Adrenal gland (tissue), 12 donors: ENCODE measurements around the gene KRT222. TPM values are rescaled to one million over a fixed set of nuclear protein-coding genes. Genes with fewer than 3 reads are reported as not detected.

Experiments
- DNase-seq, 7 donors: peaks; one replicate each; pipeline ENCODE4 v3.0.0-alpha.2; 2019 to 2020
- H3K27ac ChIP-seq, 5 donors: fragments of 200-600 bp; sonication (generic) in 4 of 5; 1 replicate in 3 of 5; 2 replicates in 2 of 5; pipeline versions ENCODE4 v1.5.1 to v1.8.0; 2016 to 2020; ENCODE audit warnings: mild to moderate bottlenecking in 1 of 5
- H3K27me3 ChIP-seq: fragments of 200-600 bp; 2 replicates; pipeline ENCODE4 v1.8.0; 2021
- H3K36me3 ChIP-seq, 2 donors: fragments of 200-600 bp; replicated peaks in 1 of 2; 1 replicate in 1 of 2; 2 replicates in 1 of 2; pipeline versions ENCODE4 v1.5.1 to v1.8.0; 2018 to 2022
- H3K4me1 ChIP-seq, 2 donors: fragments of 200-600 bp; replicated peaks in 1 of 2; 1 replicate in 1 of 2; 2 replicates in 1 of 2; pipeline versions ENCODE4 v1.5.1 to v1.8.0; 2018 to 2021
- H3K4me3 ChIP-seq, 4 donors: fragments of 200-600 bp; sonication (generic) in 3 of 4; one replicate each; pipeline ENCODE4 v1.5.1; 2016 to 2018
- H3K9me3 ChIP-seq, 3 donors: fragments of 200-600 bp; sonication (generic) in 1 of 3; replicated peaks in 1 of 3; 1 replicate in 2 of 3; 2 replicates in 1 of 3; pipeline versions ENCODE4 v1.5.1 to v1.8.0; 2016 to 2021
- POLR2A ChIP-seq, 2 donors: fragments of 450-650 bp; IDR thresholded peaks; one replicate each; pipeline ENCODE4 v1.6.1; 2017; ENCODE audit warnings: antibody characterized with exemption in 2 of 2, mild to moderate bottlenecking in 2 of 2, moderate library complexity in 1 of 2
- WGBS, 4 donors: extraction: QIAGEN DNeasy Blood & Tissue Kit in 2 of 4; methylation state at CpG; one replicate each; pipeline versions ENCODE4 v1.1.5 to v1.1.7; 2013 to 2017; 5-methylcytosine and 5-hydroxymethylcytosine counted together
- intact Hi-C, 2 donors: fragments of 100-400 bp; cut with DNase I; formaldehyde crosslinking; loops; one replicate each; pipeline versions ENCODE4 v1.14.1 to v1.15.0; 2022 to 2023
- polyA plus RNA-seq, 3 donors: library from polyadenylated mRNA; stranded (reverse); fragments of 200-250 nt in 2 of 3; fragments of 350-450 nt in 1 of 3; fragmentation: Illumina TruSeq in 1 of 3; extraction: RNeasy Lipid Tissue Mini Kit (QIAGEN cat#74804) in 1 of 3; gene quantifications; one replicate each; pipeline ENCODE4 v1.2.3, GENCODE V29; 2013 to 2014
- total RNA-seq, 9 donors: library from RNA; depleted of rRNA in 4 of 9; stranded (reverse); fragments of >200 nt in 4 of 9; fragments of 120-200 nt in 1 of 9; fragmentation: NEBNext Ultra II Directional in 1 of 9; extraction: Animal tissue kit (Norgen Biotek cat#: 25700) in 1 of 9; gene quantifications; one replicate each; pipeline versions ENCODE4 v1.1.0 to v1.2.4, GENCODE V29; 2013 to 2023
- TF ChIP-seq, protein P1 (sequence below), 6 experiments: fragments of 450-650 bp in 4 of 6; fragments of 200-600 bp in 2 of 6; sonication (generic) in 1 of 6; IDR thresholded peaks; 1 replicate in 5 of 6; 2 replicates in 1 of 6; pipeline versions ENCODE4 v1.5.1 to v1.8.0; 2016 to 2021; ENCODE audit warnings: antibody characterized with exemption in 6 of 6, mild to moderate bottlenecking in 2 of 6, moderate library complexity in 1 of 6
- donor health status: healthy with polysubstance abuse.
- donor health status: Bipolar disorder and iron deficiency.
- donor health status: DM: yes; HTN: yes; CAD: no.
- donor health status: DM: no; HTN: no; CAD: no.
- donor health status: DM: no; HTN: no; CAD: no.
- donor health status: DM: yes; HTN: yes; CAD: no.

Gene KRT222
- total and polyA plus RNA-seq, 12 donors: 0.69 to 10.7 (median 3.3) TPM

GRCh38 chr17:40678902-40679522 lies 14.0 kb upstream of the KRT222 start:
- H3K27me3 ChIP-seq: peaks cover 23% of the 10 kb centered on the region
- no peak overlapping the region for H3K4me3 ChIP-seq
- no peak overlapping the region for H3K27ac ChIP-seq
- intact Hi-C loops: no loop called here
- H3K36me3 ChIP-seq: no peaks in the 10 kb centered on the region
- no peaks in the 10 kb centered on the region for H3K4me1 ChIP-seq
- no peak for DNase-seq
- TF ChIP-seq, protein P1, sequence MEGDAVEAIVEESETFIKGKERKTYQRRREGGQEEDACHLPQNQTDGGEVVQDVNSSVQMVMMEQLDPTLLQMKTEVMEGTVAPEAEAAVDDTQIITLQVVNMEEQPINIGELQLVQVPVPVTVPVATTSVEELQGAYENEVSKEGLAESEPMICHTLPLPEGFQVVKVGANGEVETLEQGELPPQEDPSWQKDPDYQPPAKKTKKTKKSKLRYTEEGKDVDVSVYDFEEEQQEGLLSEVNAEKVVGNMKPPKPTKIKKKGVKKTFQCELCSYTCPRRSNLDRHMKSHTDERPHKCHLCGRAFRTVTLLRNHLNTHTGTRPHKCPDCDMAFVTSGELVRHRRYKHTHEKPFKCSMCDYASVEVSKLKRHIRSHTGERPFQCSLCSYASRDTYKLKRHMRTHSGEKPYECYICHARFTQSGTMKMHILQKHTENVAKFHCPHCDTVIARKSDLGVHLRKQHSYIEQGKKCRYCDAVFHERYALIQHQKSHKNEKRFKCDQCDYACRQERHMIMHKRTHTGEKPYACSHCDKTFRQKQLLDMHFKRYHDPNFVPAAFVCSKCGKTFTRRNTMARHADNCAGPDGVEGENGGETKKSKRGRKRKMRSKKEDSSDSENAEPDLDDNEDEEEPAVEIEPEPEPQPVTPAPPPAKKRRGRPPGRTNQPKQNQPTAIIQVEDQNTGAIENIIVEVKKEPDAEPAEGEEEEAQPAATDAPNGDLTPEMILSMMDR (IDR thresholded peaks at IDR 0.05): no peak
- no peak for TF ChIP-seq POLR2A (IDR thresholded peaks at IDR 0.05)
- no peaks in the 10 kb centered on the region for H3K9me3 ChIP-seq
- 45 to 53% (median 51%) methylated on average over 4 of the region's 4 CpGs for WGBS, 4 donors

DNA sequence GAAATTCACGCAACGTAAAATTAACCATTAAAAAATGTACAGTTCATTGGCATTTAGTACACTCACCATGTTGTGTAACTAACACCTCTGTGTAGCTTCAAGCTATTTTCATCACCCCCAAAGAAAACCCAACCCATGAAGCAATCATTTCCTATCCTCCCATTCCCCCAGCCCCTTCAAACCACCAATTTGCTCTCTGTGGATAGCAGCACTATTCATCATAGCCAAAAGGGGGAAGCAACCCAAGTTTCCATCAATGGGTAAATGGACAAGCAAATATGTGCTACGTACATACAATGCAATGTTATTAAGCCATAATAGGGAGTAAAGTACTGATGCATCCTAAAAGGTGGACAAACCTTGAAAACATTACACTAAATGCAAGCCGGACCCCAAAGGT lies 10.9 kb upstream of the KRT222 start:
- no peak for DNase-seq
- 77 to 88% (median 85%) methylated on average over 4 of the region's 4 CpGs for WGBS, 4 donors
- no peak overlapping the region for H3K4me3 ChIP-seq
- intact Hi-C loops: no loop called here
- no peak for TF ChIP-seq POLR2A (IDR thresholded peaks at IDR 0.05)
- TF ChIP-seq, protein P1 (IDR thresholded peaks at IDR 0.05): no peak
- H3K27ac ChIP-seq: no peak overlapping the region
- H3K27me3 ChIP-seq: peaks cover 16% of the 10 kb centered on the region
- no peaks in the 10 kb centered on the region for H3K36me3 ChIP-seq
- H3K9me3 ChIP-seq: no peaks in the 10 kb centered on the region
- no peaks in the 10 kb centered on the region for H3K4me1 ChIP-seq

- H3K27me3 ChIP-seq: peaks cover 10% of the 10 kb centered on the region
- H3K36me3 ChIP-seq: no peaks in the 10 kb centered on the region
- H3K9me3 ChIP-seq: no peaks in the 10 kb centered on the region
- no peak overlapping the region for H3K27ac ChIP-seq
- no peaks in the 10 kb centered on the region for H3K4me1 ChIP-seq
- no peak overlapping the region for H3K4me3 ChIP-seq
- no peak for DNase-seq
- 84 to 92% (median 88%) methylated on average over 2 of the region's 2 CpGs for WGBS, 4 donors
- intact Hi-C loops: no loop called here
- no peak for TF ChIP-seq POLR2A (IDR thresholded peaks at IDR 0.05)
- TF ChIP-seq, protein P1 (IDR thresholded peaks at IDR 0.05): no peak
These were observed 7.7 kb upstream of the KRT222 start for GRCh38 chr17:40672654-40673053.

- intact Hi-C loops: no loop called here
- DNase-seq: no peak
- H3K9me3 ChIP-seq: no peaks in the 10 kb centered on the region
These were observed 6.3 kb upstream of the KRT222 start for GRCh38 chr17:40671282-40671681.

More at GRCh38 chr17:40671282-40671681, 6.3 kb upstream of the KRT222 start:
- no peak for TF ChIP-seq POLR2A (IDR thresholded peaks at IDR 0.05)
- TF ChIP-seq, protein P1 (IDR thresholded peaks at IDR 0.05): no peak
- Histone ChIP-seq H3K27ac (no peak overlapping the region), H3K36me3 (no peaks in the 10 kb centered on the region), H3K27me3 (peaks cover 8% of the 10 kb centered on the region), H3K4me3 (no peak overlapping the region), H3K4me1 (no peaks in the 10 kb centered on the region)
- WGBS, 4 donors: 48 to 54% (median 52%) methylated on average over 4 of the region's 4 CpGs
